ENCODE measurements around the gene FAM53B.

Gene FAM53B

DNA sequence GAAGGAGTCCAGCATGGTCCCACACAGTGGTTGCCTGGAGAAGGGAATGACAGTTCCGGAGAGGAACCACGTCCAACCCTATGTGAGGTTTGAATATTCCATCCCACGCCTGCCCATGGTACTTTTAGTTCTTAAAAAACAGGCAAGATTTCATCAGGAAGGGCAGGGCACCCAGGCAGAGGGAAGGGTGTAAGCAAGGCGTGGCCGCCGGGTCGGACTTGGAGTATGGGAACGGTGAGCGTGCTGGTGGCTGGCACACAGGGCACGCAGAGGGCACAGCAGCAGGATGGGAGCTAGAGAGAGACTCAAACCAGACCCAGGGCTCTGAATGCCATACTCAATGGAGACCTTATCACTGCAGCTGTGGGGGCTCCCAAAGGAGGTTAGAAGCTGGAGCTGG is 34.3 kb downstream of the FAM53B start:
- DNase-seq (ENCODE audit: low read depth) = no peak

DNA sequence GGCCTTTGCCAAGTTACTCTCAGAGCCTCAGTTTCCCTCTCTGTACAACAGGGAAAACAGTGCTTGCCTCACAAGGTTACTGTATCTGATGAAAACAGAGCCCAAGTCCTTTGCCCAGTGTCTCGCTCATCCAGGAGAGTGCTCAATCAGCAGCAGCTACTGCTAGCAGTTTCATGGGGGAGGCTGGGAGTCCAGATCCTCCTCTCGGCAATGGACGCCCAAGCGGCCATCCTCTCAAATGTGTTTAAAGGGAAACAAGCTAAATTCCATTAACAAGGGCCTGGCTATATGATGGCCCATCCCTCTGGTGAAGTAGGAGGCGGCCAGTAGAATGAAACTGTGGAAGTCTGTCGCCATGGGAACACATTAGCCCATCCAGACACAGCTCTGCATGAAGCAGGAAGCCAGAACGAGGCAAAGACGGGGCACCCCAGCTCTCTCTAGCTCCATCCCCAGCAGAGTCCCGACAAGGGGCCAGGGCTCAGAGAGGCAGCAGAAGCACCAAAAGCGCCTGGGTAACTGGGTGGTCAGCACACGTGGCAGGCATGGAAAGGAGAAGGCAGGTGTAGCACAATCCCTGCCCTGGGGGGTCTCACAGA is 35.2 kb downstream of the FAM53B start:
- no peak for DNase-seq (ENCODE audit: low read depth)

DNA sequence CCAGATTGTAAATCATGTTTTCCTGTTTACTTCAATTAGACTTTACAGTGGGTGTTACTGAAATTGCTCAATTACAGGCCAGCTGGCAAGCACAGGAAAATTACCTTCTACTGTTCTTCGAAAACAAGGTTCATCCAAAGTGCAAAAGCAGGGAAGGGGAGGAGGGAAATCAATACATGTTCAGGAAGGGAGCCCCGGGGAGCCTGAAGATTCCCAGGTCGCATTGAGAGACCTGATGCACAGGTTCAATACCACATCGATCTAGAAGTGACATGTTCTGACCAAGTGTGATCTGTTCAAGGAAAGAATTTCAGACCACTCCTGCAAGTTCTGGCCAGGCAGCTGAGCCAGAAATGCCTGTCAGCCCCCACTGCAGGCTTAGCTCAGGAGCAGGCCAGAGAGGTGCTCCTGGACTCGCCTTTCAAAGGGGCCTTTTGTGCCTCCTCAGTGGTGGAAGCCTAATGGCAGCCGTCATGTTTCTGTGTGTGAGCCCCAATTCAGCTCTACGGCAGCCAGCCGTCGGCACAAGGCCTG is 35.9 kb downstream of the FAM53B start:
- DNase-seq (ENCODE audit: low read depth) = no peak

DNA sequence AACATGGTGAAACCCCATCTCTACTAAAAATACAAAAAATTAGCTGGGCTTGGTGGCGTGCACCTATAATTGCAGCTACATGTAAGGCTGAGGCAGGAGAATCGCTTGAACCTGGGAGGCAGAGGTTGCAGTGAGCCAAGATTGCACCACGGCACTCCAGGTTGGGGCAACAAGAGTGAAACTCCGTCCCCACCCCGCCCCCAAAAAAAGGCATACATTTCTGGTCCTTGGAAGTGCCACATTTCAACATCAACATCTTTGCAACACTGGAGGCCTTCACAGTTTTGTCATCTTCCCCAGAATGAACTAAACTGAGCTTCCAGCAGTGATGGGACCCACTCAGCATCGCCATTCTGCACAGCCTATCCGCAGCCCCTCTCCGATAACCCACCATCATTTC is 36.6 kb downstream of the FAM53B start:
- no peak for DNase-seq (ENCODE audit: low read depth)

DNA sequence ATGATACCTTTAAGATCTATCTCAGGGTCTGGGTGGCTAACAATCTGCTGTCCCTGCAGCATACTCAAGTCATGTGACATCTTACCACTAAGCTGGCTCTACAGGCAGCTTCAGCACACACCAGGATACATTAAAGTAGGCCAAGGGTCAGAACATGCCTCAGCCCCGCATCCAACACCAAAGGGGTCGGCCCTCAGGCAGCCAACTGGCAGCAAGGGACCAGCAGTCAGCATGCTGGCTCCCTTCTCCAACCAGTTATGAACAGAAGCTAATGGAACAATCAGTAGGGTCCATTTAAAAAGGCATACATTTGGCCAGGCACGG is 37.1 kb downstream of the FAM53B start:
- no peak for DNase-seq (ENCODE audit: low read depth)

DNA sequence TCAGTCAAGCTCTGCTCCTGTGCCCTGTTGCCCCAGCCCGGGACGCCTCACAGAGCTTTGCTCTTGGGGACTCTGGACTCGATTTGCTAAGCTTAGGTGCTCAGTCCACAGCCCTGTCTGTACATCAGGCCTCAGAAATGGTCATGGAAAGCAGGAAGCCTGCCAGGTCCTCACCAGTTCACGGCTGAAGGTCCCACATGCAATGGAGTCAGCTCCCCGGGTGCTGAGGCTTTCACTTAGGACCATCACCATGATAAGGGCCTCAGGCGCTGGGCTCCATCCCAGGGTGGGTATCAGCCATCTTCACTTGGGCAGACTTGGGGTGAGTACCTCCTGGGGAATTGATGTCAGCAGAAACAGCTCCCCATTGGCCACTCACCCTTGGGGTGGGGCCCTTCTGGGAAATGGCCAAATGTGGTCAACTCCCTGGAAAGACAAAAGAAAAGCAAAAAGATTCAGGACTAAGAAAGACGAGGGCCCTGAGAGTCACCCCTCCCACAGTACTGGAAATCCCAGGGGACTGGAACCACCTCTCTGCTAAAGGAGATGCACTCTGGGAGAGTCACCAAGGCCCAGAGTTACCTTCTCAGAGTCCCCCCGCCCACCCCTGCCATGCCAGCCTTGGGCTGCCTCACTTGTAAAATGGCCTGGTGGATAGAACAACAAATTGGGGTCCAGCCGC is 37.6 kb downstream of the FAM53B start:
- DNase-seq (ENCODE audit: low read depth) = no peak

DNA sequence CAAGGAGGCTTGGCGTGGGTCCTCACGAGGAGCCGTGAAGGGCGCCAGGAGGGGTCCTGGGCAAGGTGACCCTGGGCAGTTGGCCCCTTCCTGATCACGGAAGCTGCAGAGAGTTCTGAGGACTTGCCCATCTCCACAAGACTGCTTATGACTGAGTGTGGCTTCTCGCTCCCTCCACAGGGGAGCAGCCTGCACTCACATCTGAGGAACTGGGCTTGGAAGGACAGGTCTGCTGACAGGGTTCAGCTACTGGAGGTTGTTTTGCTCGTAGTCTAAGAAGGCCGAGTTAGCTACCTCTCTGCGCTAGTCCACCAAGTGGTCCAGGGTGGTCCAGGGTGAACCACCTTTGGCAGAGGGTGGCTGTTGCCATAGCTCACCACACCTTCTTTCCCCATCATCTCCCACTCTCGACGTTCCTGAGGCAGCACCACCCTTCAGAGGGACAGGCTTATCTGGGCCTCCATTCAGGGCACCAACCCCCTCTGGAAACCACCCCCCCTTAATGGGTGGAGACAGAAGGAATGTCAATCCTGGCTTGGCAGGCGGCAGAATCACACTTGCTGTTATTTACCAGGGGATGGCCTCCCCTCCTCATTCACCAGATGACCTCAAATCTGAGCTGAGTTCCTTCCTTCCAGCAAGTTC is 38.2 kb downstream of the FAM53B start:
- no peak for DNase-seq (ENCODE audit: low read depth)

DNA sequence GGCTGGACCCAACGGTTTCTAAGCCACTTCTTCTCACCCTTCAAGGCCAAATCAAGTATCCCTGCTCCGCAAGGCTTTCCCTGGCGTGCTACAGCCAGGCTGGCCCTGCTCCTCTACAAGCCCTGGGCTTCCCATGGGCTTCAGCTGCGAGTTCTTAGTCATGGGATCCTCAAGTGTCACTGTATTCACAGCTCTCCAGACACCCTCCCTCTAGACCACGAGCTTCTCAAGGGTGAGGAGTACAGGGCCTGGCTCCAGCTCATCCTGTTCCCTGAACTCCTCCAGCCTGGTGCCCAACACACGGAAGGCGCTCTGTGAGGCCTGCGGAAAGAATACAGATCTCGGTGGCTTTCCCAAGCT is 38.8 kb downstream of the FAM53B start:
- no peak for DNase-seq (ENCODE audit: low read depth)

DNA sequence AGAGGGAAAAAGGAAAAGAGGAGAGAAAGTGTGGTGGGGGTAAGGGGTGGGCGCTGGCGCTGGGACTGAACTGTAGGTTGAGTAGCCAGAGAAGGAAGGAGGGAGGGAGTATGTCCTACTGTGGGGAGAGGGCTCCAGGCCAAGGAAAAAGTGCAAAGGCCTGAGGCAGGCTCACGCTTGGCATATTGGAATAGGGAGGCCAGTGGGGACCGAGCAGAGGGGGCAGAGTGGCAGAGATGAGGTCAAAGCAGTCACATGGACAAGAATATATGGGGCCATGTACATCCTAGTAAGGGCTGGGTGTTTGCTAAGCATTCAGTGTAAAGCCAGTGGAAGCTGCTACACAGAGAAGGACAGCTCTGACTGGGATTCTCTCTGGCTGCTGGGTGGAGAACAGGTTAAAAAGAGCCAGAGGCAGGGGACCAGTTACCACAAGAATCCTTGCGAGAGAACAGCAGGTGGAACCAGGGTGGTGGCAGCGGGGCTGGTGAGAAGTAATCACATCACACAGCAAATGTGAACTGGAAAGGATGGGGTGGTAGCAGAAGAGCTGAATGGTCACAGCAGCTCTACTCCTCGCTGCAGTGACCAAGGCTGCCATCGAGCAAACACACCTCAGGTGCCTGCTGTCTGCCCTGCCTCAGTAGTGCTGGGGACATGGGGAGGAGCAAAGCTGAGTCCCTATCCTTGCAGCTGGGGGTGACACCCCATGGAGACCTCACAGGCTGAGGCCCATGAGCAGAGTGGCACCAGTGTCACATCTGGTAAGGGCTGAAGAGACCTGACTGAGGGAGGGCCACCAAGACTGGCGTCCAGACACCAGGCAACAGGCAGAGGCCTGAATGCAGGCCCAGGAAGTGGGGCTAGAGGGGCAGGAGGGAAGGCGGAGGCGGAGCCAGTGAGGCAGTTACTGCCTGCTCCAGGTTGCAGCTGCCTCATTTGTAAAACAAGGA is 39.5 kb downstream of the FAM53B start:
- no peak for DNase-seq (ENCODE audit: low read depth)

DNA sequence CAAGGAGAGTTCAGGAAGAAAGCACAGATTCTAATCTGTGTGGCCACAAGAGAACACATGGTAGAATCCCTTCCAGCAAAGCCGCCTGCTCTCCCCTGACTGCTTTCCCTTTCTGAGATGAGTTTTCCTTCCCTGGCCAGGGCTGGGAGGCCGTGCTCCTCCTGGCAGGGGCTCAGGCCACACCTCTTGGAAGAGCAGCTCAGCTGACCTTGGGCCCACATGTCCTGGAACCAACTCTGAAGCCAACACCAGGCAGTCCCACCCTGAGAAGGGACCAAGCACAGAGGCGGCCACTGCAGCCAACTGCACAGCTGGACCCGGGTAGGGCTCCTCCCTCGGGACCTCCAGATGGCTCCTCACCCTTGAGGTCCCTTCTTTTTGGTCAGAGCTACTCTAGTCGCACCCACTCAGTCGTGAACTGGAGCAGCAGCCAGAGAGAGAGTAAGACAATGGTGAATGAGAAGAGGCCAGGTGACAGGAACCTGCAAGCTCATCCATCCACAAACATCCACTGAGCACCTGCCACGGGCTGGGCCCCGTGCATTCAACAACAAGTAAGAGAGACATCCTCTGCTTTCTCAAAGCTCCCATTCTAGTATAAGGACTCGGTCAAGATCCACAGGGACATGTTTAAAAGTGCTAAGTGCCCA is 40.3 kb downstream of the FAM53B start:
- no peak for DNase-seq (ENCODE audit: low read depth)

DNA sequence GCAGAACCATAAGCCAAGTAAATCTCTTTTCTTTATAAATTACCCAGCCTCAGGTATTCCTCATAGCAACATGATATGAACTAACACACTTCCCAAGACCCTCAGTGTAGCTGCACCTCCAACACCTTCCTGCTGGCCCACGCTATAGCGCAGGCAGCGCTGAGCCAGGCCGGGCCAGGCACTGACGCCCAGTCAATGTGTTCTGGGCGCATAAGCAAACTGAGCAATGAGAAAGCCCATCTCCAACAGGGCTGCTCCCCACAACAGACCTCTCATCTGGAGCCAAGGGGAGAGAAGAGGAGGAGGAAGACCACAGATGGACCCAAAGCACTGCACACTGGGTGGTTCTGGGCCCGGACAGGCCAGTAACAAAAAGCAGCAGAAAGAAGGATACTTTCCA is 40.8 kb downstream of the FAM53B start:
- DNase-seq (ENCODE audit: low read depth) = no peak

DNA sequence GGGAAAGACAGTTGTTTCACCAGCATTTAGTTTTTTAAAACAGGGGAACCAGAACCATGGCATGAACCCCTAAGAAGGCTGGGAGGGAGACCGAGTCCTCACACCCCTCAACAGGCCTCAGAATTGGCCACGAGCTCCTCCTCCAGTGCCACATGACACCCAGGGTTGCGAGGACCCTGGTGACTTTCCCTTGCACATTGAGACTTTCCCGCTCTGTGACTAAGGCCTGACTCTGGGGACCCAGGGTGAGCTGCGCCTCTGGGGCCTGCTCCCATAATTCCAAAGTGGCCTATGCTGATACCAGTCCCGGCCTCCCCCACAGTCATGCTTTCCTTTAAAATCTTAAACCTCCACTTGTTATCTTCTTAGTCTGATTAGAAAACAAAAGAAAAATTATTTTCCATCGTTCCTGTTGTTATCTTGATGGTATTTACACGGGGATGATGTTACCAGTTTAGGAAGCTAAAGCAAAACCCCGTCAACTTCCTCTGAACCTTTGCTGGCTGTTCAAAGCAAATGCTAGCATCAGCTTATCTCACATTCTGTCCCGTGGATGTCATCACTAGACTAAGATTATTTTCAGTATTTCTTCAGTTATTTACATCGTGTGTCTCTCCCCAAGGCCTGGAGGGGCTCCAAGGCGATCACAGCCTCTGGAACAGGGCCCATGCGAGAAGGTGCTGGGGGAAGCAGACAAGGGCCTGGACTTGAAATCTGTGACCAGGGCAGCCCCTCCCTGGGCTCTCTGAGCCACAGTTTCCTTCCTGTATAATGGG is 42.1 kb downstream of the FAM53B start:
- DNase-seq (ENCODE audit: low read depth) = no peak

DNA sequence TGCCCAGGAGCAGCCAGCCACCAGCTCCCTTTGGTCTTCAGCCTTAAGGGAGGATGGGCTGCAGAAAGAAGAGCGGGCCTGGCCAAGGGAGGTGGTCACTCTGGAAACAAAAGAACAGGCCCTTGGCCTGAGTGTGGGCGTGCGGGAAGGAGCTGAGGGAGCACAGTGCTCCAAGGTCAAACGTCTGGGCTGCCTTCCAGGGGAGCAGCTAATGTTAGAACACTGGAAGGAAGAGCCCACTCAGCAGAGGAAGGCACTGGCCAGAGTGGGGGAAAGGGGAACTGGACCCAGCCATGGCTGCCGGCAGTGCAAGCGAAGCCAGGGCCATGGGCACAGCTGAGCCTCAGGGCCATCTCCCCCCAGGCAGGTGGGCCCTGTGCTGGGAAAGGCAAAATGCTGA is 42.7 kb downstream of the FAM53B start:
- DNase-seq (ENCODE audit: low read depth) = no peak

DNA sequence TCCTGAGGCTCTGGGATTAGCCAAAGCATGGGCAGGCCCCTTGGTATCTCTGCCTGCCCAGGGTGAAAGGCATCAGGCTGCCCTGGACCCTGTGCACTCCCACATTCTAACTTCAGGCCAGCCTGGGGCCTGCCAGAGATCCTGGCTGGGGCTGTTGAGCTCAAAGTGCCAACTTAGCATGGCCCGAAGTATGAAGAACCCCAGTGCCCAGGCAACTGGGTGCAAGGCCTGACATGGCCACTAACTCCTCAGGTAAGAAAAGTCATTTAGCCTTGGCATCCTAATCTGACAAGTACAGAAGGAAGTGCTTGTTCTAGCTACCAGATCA is 43.2 kb downstream of the FAM53B start:
- DNase-seq (ENCODE audit: low read depth) = no peak

DNA sequence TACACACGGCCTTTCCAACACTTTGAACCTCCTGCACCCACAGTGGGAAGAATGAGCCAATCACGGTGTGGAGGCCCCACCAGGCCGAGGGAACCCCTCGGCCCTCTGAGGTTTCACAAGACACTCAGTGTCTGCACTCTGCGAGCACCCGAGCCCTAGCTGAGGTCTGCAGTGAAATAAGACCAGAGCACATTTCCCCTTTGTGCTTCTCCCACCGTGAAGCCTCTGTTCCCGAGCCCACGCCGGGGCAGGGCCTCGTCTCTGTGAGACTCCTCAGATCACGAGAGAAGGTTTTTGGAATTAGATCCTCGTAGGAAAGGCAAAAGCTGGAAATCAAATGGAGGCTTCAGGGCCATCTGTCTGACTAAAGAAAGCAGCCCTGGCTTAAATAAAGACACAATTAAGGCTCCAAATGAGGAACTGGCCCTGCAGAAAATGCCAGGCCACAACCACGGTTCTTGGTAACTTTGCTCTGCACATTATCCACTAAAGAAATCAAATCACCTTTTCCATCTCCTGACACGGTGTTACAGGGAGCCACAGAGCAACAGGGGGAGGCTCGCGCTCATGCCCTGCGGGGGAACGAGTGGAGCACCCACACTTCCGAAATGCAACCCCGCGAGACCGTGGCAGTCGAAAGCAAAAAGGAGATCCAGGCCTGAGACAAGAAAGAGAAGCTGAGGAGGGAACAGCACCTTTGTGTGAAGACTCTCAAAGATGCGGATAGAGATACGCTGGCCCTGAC is 43.7 kb downstream of the FAM53B start:
- no peak for DNase-seq (ENCODE audit: low read depth)

DNA sequence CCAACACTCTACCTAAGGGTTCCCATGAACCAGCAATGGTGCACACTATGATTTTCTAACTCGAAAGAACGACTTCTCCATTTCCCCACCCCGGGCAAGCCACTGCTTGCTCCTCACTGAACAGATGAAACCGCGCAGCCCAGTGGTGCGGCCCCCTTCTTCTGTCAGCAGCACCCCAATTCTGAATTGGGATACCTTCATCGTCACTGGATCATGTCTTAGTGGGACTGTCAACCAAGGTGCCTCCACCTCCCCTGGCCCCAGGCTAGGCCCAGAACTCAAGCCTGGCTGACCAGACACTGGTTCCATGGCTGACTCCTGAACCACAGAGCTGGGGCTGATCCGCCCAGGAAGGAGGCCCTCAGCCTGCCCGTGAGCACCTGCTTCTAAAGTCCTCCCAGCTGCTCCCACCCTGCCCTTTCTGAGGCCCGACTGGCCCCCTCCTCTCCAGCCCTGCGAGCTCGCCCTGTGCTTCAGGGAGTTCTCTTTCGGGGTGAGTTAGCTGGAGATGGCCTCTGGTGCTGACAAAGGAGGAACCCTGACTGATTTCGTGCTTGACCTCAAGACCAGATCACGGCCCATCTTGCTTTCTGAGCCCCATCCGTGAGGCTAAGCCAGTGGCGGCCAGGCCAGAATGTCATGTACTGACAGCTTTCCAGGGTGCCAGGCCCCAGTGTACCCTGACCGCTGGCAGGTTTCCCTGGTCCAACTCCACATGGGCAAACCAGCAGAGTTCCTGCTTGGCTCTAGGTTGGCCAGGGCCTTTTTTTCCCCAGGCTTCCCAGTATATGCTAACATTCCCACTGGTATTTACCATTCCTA is 44.5 kb downstream of the FAM53B start:
- no peak for DNase-seq (ENCODE audit: low read depth)

DNA sequence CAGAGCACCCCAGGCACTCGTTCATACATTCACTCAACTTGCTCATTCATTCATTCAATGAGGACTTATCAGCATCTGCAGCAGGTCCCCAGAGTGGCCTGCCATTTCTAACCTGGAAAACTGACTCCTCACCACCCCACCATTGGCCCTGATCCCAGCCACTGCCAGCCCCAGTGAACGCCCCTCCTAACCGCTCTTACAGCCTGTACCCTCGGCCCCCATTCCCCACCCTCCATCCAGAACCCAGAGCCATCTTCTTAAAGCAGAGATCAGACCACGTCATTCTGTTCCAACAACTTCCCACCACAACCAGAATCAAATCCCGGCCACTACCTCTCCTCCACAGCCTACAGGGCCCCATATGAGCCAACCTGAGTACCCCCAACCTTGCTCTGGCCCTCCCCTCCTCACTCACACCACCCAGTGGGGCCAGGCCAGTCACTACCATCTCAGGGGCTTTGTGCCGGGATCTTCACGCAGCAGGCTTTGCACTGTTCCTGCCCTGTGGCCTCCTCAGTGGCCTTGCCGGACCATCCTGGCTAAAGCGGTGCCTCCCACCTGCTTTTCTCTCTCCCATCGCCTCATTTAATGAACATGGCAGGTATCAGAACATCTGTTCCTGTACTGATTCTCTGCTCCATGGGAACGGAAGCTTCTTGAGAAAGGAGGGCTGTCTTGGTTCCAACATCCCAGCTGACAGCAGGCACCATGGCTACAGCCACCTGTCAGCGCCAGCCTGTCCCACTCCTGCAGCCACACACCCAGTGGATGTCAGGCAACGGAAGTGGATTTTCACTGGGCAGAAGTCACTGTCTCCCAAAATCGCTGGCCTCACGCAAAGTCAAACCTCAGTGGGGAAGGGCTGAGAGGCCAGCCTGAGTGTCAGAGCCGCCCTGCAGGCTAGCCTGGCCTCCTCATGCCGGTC is 45.4 kb downstream of the FAM53B start:
- no peak for DNase-seq (ENCODE audit: low read depth)

DNA sequence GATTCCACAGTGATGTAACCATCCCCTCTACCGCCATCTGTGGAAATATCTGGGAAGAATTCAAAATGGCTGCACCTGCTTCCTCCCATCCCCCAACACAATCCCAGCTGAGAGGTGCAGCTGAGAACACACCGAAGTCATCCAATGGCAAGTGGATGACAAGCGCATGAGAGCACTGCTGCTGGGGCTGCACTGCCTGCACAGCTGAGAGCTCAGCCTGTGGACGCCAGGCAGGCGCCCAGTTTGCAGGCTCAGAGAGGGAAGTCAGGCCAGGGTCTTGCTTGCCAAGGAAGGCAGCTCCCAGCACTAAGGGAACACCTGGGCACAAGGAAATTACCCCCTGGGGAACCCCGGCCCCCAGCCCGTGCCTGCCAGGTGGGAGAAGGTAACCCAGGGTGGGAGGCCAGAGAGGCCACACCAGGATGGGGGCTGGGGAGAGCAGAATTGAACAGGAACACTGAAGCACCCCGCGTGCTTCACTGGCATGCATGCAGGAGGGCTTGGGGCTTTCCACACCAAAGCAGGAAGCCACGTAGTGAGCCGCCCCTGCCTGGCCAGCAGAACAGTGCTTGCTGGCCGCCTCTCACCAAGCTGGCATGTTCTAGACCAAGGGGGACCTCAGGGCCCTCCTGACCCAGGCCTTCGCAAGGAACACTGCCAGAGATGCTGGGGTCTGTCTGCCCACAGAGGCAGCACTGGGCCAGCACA is 46.2 kb downstream of the FAM53B start:
- no peak for DNase-seq (ENCODE audit: low read depth)

Data from stimulated activated CD8-positive, alpha-beta memory T cell treated with anti-CD3 and anti-CD28 coated beads, Interleukin-12 subunit alpha, Interleukin-12 subunit beta, amount 100 ng/mL, for 4 hours (primary cell).